ENCODE measurements around the gene TROAP.

DNA sequence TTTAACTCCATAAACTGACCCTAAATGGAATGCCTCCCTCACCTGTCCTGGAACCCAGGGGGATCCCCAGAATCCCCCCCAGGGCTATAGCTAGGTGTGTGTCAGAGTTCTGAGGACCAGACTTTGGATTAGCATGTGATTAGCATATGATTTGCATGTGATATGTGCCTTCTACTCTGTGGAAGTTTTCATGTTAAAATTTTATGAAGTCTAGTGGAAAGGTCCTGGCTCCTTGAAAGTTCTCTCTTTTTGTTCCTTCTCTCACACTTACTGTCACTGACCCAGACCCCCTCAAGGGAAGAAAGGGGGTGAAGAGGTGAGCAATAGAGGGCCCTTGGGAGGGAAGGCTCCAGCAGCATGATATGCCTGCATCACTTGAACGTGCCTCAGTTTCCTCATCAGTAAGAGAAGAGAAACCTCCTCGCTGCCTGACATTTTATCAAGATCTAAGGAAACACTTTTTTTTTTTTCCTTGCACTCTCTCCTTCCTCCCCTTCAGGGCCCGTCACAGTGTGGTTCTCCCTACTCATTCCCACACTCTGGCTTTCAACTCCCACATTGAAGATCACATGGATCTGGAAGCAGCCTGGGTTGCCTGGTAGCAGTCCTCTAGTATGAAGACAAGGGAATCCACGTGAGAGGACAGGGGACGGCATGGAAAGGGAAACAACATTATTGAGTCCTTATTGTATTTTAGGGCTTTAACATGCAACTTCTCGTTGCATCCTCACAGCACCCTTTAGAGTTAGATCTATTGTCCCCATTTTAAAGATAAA lies 17.2 kb downstream of the TROAP start:
- no peak for TF ChIP-seq GATA2 (IDR thresholded peaks at IDR 0.05; ENCODE audit: low read depth, low read length)
- no peak for TF ChIP-seq GATA3 (IDR thresholded peaks at IDR 0.05; ENCODE audit: low read depth, low read length)
